GM18861 (cell line): ENCODE data around the gene RIMBP2.

ENCODE experiments used
- ATAC-seq: cut with Tn5 transposase; IDR thresholded peaks from one replicate; pipeline ENCODE4 v1.9.1; 2021; ENCODE audit not compliant: unreplicated experiment

Gene RIMBP2

DNA sequence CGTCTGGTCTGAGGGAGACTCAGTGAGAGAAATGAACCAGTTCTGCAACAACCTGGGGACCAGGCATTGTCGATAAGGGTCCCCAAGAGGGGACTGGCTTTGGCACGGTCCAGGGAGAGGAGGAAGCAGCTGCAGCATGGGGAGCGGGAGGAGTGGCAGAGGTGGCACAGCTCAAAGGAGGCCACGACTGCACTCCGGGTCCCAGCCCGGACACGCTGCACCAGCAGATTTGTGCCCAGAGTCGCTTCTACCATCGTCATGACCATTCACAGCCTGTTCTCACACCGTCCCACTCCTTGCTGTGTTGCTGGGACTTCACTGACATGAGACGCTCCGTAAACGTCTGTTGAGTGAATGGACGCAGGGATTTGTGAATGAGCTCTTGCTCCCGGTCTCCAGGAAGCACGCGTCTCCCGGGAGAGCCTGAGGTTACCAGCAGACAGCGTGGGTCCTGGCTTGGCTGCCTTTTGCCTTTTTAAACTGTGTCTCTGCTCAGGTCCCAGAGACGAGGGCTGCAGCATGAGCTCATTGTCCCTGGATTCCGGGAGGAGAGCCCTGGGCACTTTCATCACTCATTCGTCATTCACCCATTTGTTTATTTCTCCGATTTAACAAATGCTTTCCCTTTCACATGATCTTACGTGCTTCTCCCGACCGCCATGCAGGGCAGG, 241.4 kb downstream of the RIMBP2 start:
- no peak for ATAC-seq

DNA sequence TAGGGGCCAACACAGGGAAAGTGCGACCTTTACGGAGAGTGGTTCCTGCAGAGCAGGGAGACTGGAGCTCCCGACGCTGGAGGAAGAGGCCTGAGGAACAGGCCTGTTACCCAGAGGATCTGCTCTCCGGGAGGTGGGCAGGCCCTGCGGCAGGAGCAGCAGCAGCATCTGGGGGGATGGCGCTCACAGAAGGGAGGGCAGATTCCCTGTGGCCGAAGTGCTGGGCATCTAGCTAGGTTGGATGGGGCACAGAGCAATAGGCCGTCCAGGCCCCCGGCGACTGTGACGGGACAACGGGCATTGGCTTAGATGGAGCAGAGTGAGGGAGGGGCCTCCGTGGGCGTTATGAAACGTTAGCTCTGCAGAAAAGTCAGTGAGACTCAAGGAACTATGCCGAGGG, 242.8 kb downstream of the RIMBP2 start:
- no peak for ATAC-seq

DNA sequence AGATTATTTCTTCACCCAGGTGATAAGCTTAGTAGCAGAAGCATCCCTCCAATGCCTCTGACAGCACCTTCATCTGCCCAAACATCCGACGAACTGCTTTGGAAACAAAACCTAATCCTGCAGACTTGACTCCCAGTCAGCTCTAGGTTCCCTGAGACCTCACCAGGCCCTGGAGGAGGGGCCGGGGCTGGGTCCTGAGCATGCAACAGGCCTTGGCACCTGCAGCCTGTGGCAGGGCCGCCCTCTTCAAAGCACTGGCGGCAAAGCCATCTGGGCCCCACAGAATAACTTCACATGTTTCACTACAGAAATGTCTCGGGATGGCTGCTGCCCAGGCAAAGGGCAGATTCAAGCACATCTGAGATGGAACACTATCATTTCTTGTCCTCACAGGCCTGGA, 245.1 kb downstream of the RIMBP2 start:
- no peak for ATAC-seq

DNA sequence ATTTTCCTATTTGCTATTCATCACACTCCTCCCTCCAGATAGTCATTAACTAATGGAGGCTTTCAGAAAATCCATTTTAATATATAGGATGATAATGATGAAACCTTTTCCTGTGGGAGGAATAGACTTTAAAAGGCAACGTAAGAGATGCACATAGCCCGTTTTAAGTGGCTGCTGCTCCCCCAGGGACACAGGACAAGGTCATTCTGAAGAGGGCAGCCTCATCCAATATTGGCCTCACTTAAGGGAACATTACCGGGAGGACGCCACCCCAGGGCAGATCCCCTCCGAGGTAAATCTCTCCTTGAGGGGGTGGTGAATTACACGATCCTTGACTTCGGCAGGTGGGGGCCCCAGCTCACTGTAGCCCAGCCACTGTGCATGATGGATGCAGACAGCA, 246.5 kb downstream of the RIMBP2 start:
- ATAC-seq = no peak

GRCh38 chr12:130468700-130469245, 247.3 kb downstream of the RIMBP2 start:
- no peak for ATAC-seq

GRCh38 chr12:130468186-130468585, 247.9 kb downstream of the RIMBP2 start:
- ATAC-seq = no peak

- no peak for ATAC-seq
Measured at GRCh38 chr12:130465626-130466025, 250.5 kb downstream of the RIMBP2 start.

GRCh38 chr12:130465046-130465445, 251.1 kb downstream of the RIMBP2 start:
- no peak for ATAC-seq

DNA sequence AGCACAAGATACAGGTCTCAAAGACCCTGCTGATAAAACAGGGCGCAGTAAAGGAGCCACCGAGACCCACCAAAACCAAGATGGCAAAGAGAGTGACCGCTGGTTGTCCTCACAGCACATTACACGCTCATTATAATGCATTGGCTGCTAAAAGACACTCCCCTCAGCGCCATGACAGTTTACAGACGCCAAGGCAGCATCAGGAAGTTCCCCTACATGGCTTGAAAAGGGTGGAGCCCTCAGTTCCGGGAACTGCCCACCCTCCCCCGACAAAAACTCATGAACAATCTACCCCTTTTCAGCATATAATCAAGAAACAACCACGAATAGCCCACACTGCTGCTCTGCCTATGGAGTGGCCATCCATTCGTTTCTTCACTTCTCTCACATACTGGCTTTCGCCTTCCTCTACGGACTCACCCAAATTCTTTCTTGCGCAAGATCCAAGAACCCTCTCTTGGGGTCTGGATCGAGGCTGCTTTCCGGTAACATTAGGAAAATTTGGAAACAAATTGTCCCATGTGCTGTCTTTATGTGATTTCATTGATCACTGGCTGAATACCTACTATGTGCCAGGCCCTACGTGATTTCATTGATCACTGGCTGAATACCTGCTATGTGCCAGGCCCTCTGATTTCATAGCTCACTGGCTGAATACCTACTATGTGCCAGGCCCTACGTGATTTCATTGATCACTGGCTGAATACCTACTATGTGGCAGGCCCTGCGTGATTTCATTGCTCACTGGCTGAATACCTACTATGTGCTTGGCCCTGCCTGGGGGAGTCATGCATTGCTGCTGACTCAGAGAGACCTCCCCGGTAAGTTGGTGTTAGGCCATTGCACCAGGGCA, 252.1 kb downstream of the RIMBP2 start:
- no peak for ATAC-seq

DNA sequence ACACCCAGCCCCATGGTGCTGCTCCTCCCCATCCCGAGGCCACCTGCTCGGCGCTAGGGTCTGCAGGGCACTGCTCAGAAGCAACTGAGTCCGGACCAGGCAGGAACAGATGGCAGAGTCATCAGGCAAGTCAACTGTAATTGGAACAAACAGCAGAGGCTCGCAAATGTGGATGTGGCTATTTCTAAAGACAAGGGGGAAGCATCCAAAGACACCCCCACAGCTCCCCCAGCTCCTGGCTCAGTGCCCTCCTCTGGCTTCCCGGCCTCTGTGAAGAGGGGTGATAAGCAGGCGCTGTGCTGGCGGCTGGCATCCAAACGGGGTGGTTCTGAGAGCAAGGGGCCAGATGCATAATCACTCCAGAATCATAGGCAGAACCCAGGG, 252.8 kb downstream of the RIMBP2 start:
- ATAC-seq = no peak

DNA sequence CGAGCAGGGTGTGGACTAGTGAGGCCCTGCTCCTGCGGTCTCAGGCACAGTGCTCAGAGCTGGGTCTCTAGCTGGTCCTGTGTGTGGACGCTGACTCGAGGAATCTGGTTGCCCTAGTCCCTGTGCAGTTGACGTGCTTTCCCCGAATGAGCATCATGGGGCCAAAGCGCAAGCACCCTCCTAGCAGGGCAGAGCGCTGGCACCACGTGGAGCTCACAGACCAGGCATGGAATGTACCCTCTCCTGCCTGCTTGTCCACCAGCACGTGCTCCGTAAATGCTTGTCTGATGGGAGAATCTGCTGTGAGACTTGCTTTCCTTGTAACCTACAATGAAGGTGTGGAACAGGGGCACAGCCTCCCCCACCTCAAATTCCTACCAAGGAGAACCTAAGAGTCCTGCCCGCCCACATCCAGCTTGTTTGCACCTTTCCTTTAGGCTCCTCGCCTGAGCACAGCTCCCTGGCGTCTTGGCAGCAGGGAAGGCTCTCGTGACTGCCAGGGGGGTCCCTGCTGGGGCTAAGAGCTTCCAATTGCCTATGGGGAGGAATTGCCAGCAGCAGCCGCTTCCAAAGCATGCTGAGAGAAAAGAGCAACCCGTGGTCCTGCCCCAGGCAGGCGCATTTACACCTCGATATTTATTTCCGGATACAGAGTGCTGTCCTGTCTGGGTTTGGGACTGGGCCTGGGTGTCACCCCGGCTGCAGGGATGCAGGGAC, 253.4 kb downstream of the RIMBP2 start:
- ATAC-seq = no peak

GRCh38 chr12:130461839-130462557, 254.1 kb downstream of the RIMBP2 start:
- no peak for ATAC-seq

DNA sequence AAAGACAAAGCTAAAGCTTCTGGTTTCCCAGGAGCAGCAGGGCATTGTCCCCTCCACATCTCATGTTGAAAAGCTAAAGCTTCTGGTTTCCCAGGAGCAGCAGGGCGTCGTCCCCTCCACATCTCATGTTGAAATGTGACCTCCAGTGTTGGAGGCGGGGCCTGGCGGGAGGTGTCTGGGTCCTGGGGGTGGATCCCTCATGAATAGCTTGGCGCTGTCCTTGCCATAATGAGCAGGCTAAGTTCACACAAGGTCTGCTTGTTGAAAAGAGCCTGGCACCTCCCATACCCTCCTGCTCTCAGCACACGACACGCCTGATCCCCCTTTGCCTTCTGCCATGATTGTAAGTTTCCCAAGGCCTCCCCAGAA, 254.7 kb downstream of the RIMBP2 start:
- ATAC-seq = no peak

DNA sequence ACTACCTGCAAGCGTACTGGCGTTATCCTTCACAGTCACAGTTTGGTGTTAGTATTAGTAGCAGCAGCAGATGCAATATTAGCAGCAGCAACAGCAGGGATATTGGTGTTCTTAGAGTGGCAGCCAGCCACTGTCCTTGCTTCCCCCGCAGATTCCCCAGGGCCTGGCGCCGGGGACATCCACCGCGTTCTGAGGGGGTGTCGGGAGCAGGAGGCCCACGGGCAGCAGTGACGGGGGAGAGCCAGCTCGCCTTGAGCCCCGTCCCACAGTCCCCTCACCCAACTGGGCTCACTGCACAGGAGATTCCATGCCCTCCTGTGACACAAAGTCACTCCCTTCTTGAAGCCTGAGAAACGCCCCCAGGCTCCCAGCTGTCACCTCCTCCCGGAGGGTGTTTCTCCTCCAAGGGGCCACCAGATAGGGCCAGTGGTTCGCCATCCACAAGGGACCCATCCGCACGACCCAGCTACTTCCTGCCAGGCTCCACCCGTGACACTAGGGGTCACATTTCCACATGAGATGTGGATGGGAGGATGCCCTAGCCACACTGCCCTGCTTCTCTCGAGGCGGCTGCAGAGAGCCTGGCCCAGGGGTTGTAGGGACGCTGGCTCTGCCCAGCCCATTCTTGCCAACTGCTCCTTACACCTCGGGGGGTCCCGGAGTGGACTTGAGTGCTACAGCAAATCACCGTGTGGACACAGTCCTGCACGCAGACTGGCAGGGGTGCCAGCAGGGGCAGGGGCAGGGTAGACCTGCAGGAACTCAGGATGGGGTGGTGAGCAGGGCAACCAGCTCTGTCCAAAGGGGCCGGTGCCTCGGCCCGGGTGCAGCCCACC, 255.3 kb downstream of the RIMBP2 start:
- no peak for ATAC-seq

DNA sequence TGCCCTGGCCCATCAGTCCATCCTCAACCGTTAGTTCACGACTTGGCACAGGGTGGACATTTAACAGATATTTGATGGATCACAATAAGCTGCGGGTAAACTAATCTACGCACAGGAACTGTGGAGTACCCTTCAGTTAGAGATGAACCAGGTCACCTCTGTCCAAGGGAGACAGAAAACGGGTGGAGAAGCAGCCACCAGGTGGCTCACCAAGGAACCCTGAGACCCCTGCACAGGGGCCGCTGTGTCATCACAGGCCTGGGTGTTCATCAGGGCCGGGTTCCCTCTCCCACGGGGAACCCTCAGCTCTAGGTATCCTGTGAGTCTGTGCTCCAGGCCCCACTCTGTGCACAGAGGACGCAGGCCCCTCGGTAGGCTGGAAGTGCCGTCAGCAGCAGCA, 256.2 kb downstream of the RIMBP2 start:
- ATAC-seq = no peak

DNA sequence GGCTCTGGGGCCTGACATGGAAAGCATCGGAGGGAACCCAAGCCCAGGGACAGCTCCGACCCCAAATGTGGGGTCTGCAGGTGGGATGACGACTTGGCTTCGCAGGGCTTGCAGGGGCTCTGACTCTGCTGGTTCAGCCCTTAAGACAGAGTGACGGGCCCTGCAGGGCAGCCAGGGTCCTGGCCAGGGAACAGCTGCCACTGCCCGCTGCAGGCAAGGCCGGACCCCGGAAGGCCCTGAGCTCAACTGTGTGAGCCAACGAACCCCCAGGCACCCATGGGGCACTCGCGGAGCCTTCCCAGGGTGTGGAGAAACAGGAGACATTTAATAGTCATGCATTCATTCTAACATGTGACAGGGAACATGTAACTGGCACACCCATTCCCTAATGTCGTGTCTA, 257.8 kb downstream of the RIMBP2 start:
- ATAC-seq = no peak

- ATAC-seq = no peak
Measured at GRCh38 chr12:130457215-130457614, 258.9 kb downstream of the RIMBP2 start.

GRCh38 chr12:130456375-130457199, 259.5 kb downstream of the RIMBP2 start:
- no peak for ATAC-seq

DNA sequence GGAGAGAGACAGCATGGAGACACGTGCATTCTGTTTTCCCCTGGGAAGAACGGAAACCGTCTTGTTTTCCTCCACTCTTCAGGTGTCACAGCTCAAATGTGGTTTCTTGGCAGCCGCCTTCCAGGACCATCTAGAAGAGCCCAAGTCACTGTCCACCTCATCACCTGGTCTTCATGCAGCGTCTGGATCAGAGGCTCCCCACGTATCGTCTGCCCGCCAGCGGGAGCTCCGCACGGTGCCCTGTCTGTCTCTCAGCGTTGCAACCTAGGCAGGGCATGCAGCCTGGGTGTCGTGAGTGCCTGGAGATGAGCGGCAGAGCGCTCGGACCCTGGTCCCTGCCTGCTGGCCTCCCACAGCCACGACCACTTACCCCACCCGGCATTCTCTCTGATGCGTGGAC, 260.9 kb downstream of the RIMBP2 start:
- no peak for ATAC-seq
